H1 (cell line): ENCODE data around the gene CRISPLD2. TPM values are rescaled to one million over a fixed set of nuclear protein-coding genes. Genes with fewer than 3 reads are reported as not detected.

Source experiments
- CTCF ChIA-PET: fragments of 300-600 bp; sonication (Branson Sonifier 250); formaldehyde crosslinking; loops from one replicate; lab custom pipeline; 2021; ENCODE audit not compliant: partially characterized antibody; lab: Charles Lee
- POLR2A ChIA-PET: fragments of 300-600 bp; sonication (Branson Sonifier 250); formaldehyde crosslinking; loops from one replicate; lab custom pipeline; 2021; ENCODE audit warnings: inconsistent platforms; ENCODE audit not compliant: partially characterized antibody; lab: Charles Lee
- DNase-seq, 2 experiments: peaks; one replicate each; pipeline versions ENCODE4 v3.0.0 to v3.0.0-alpha.2; 2010 to 2022; ENCODE audit warnings: low spot score in 2 of 2, low read depth in 1 of 2, mixed read lengths in 1 of 2
- FAIRE-seq: peaks from 2 replicates; lab custom pipeline; 2011; peaks lifted over from hg19 to GRCh38; lab: Jason Lieb, UNC
- H2AFZ ChIP-seq: 2 replicates; pipeline ENCODE4 v1.8.1; 2012; ENCODE audit warnings: low read length, inconsistent platforms
- H2AK5ac ChIP-seq: 2 replicates; pipeline ENCODE4 v1.6.1; 2013; ENCODE audit warnings: low read depth, low read length
- H2BK120ac ChIP-seq: replicated peaks from 2 replicates; pipeline ENCODE3; 2013; ENCODE audit warnings: low read depth, low read length, inconsistent platforms
- H2BK12ac ChIP-seq: 2 replicates; pipeline ENCODE4 v1.6.1; 2013; ENCODE audit warnings: low read depth, low read length
- H2BK15ac ChIP-seq: 2 replicates; pipeline ENCODE4 v1.6.1; 2013; ENCODE audit warnings: low read length
- H2BK20ac ChIP-seq: 2 replicates; pipeline ENCODE4 v1.6.1; 2013; ENCODE audit warnings: low read length
- H2BK5ac ChIP-seq: 2 replicates; pipeline ENCODE4 v1.6.1; 2013; ENCODE audit warnings: low read depth, low read length
- H3K14ac ChIP-seq: 2 replicates; pipeline ENCODE4 v1.6.1; 2013; ENCODE audit warnings: inconsistent platforms; ENCODE audit not compliant: insufficient read length
- H3K18ac ChIP-seq: 2 replicates; pipeline ENCODE4 v1.6.1; 2013; ENCODE audit warnings: low read length; ENCODE audit errors: extremely low read depth
- H3K23ac ChIP-seq: 2 replicates; pipeline ENCODE4 v1.6.1; 2013; ENCODE audit warnings: inconsistent platforms; ENCODE audit not compliant: insufficient read length
- H3K23me2 ChIP-seq: 2 replicates; pipeline ENCODE4 v1.6.1; 2013; ENCODE audit warnings: low read depth, low read length
- H3K27ac ChIP-seq: 2 replicates; pipeline ENCODE4 v1.6.1; 2011; ENCODE audit warnings: low read depth, low read length, inconsistent platforms
- H3K27me3 ChIP-seq, 4 experiments: replicated peaks in 1 of 4; 1 replicate in 1 of 4; 2 replicates in 3 of 4; pipeline versions ENCODE4 v1.6.1 to v1.8.1; 2011 to 2013; ENCODE audit warnings: low read length in 3 of 4, mild to moderate bottlenecking in 3 of 4, inconsistent platforms in 2 of 4, mixed read lengths in 2 of 4, moderate library complexity in 1 of 4; ENCODE audit not compliant: control insufficient read depth in 3 of 4, insufficient read depth in 3 of 4; ENCODE audit errors: extremely low read depth in 1 of 4
- H3K36me3 ChIP-seq, 4 experiments: 2 replicates each; pipeline versions ENCODE4 v1.6.1 to v1.8.1; 2011 to 2013; ENCODE audit warnings: mild to moderate bottlenecking in 4 of 4, low read length in 3 of 4, moderate library complexity in 2 of 4, control low read depth in 1 of 4, inconsistent platforms in 1 of 4; ENCODE audit not compliant: insufficient read depth in 4 of 4, control insufficient read depth in 2 of 4
- H3K4ac ChIP-seq: replicated peaks from 2 replicates; pipeline ENCODE3; 2013; ENCODE audit warnings: low read length, low read depth, mixed read lengths, inconsistent platforms; ENCODE audit not compliant: insufficient read length
- H3K4me1 ChIP-seq, 4 experiments: replicated peaks in 1 of 4; 1 replicate in 1 of 4; 2 replicates in 3 of 4; pipeline versions ENCODE4 v1.6.1 to v1.8.1; 2011 to 2013; ENCODE audit warnings: low read length in 3 of 4, inconsistent platforms in 2 of 4, mixed read lengths in 1 of 4; ENCODE audit not compliant: insufficient read depth in 4 of 4, control insufficient read depth in 3 of 4
- H3K4me2 ChIP-seq, 2 experiments: 2 replicates each; pipeline versions ENCODE4 v1.6.1 to v1.8.1; 2011 to 2013; ENCODE audit warnings: low read depth in 2 of 2, low read length in 2 of 2, control low read depth in 1 of 2, inconsistent platforms in 1 of 2, mild to moderate bottlenecking in 1 of 2; ENCODE audit not compliant: insufficient read depth in 1 of 2
- H3K4me3 ChIP-seq, 4 experiments: fragments of 200-600, 300-600 bp in 1 of 4; sonication (generic), shearing (Covaris generic), sonication (Bioruptor Twin) in 1 of 4; 2 replicates each; pipeline versions ENCODE4 v1.5.1 to v1.8.1; 2011 to 2016; ENCODE audit warnings: low read length in 4 of 4, low read depth in 3 of 4, control low read depth in 2 of 4, inconsistent platforms in 2 of 4, mild to moderate bottlenecking in 2 of 4, mixed read lengths in 1 of 4, moderate library complexity in 1 of 4; ENCODE audit not compliant: insufficient read depth in 2 of 4; ENCODE audit errors: extremely low read depth in 1 of 4
- H3K56ac ChIP-seq: replicated peaks from 2 replicates; pipeline ENCODE3; 2013; ENCODE audit warnings: low read depth, mild to moderate bottlenecking, mixed read lengths, low read length, inconsistent platforms; ENCODE audit not compliant: insufficient read length
- H3K79me1 ChIP-seq: 2 replicates; pipeline ENCODE4 v1.6.1; 2013; ENCODE audit warnings: low read depth, low read length, control low read depth
- H3K79me2 ChIP-seq, 2 experiments: 2 replicates each; pipeline versions ENCODE4 v1.6.1 to v1.8.1; 2012 to 2013; ENCODE audit warnings: low read length in 2 of 2, mild to moderate bottlenecking in 2 of 2, inconsistent platforms in 1 of 2; ENCODE audit not compliant: insufficient read depth in 2 of 2, control insufficient read depth in 1 of 2
- H3K9ac ChIP-seq, 4 experiments: replicated peaks in 1 of 4; 1 replicate in 1 of 4; 2 replicates in 3 of 4; pipeline versions ENCODE4 v1.6.1 to v1.8.1; 2011 to 2013; ENCODE audit warnings: low read depth in 3 of 4, low read length in 3 of 4, control low read depth in 2 of 4, mild to moderate bottlenecking in 2 of 4, moderate library complexity in 2 of 4, inconsistent platforms in 1 of 4; ENCODE audit errors: extremely low read depth in 1 of 4
- H3K9me3 ChIP-seq, 2 experiments: 2 replicates each; pipeline versions ENCODE4 v1.6.1 to v1.8.1; 2012 to 2013; ENCODE audit warnings: mild to moderate bottlenecking in 2 of 2, moderate library complexity in 2 of 2, control low read depth in 1 of 2, inconsistent platforms in 1 of 2, low read depth in 1 of 2, low read length in 1 of 2, mixed read lengths in 1 of 2; ENCODE audit not compliant: insufficient read depth in 2 of 2
- H4K20me1 ChIP-seq, 2 experiments: replicated peaks in 1 of 2; 2 replicates each; pipeline versions ENCODE3 to v1.8.1; 2011 to 2013; ENCODE audit warnings: inconsistent platforms in 2 of 2, low read length in 2 of 2, mild to moderate bottlenecking in 1 of 2; ENCODE audit not compliant: insufficient read depth in 2 of 2, control insufficient read depth in 1 of 2
- H4K5ac ChIP-seq: 2 replicates; pipeline ENCODE4 v1.6.1; 2013; ENCODE audit warnings: low read length, low read depth, mixed read lengths, inconsistent platforms; ENCODE audit not compliant: insufficient read length
- H4K8ac ChIP-seq: 2 replicates; pipeline ENCODE4 v1.8.0; 2013; ENCODE audit warnings: mild to moderate bottlenecking, moderate library complexity, low read length, inconsistent platforms; ENCODE audit not compliant: insufficient read depth; ENCODE audit errors: extremely low read depth
- H4K91ac ChIP-seq: replicated peaks from 2 replicates; pipeline ENCODE3; 2013; ENCODE audit warnings: low read length, mixed read lengths, inconsistent platforms; ENCODE audit not compliant: insufficient read length
- ATF2 ChIP-seq: IDR thresholded peaks from 2 replicates; pipeline ENCODE4 v1.6.1; 2012; ENCODE audit warnings: low read length, inconsistent platforms
- MAX ChIP-seq: IDR thresholded peaks from 2 replicates; pipeline ENCODE4 v1.6.1; 2012; ENCODE audit warnings: inconsistent platforms
- NRF1 ChIP-seq: IDR thresholded peaks from 2 replicates; pipeline ENCODE4 v1.6.1; 2011; ENCODE audit warnings: mild to moderate bottlenecking, low read depth, low read length, improper control_type of control experiment
- POLR2A ChIP-seq, 2 experiments: IDR thresholded peaks; 1 replicate in 1 of 2; 2 replicates in 1 of 2; pipeline ENCODE4 v1.6.1; 2011; ENCODE audit warnings: low read depth in 2 of 2, low read length in 2 of 2, mild to moderate bottlenecking in 2 of 2; ENCODE audit errors: control extremely low read depth in 1 of 2
- POLR2AphosphoS5 ChIP-seq: IDR thresholded peaks from 2 replicates; pipeline ENCODE4 v1.6.1; 2011; ENCODE audit warnings: low read depth, low read length
- RAD21 ChIP-seq, 2 experiments: IDR thresholded peaks in 1 of 2; conservative IDR thresholded peaks in 1 of 2; 2 replicates each; pipeline ENCODE4 v1.6.1; 2011; ENCODE audit warnings: low read depth in 2 of 2, low read length in 2 of 2, improper control_type of control experiment in 1 of 2, inconsistent platforms in 1 of 2, mild to moderate bottlenecking in 1 of 2, moderate library complexity in 1 of 2
- RNF2 ChIP-seq: fragments of 200-900, 300-1000 bp; sonication (generic); IDR thresholded peaks from 2 replicates; pipeline ENCODE4 v1.7.1; 2016; ENCODE audit warnings: borderline replicate concordance, low read depth, mild to moderate bottlenecking, antibody characterized with exemption, low read length; ENCODE audit not compliant: poor library complexity, severe bottlenecking; ENCODE audit errors: missing control alignments
- SAP30 ChIP-seq: fragments of 300-600 bp; sonication (generic); IDR thresholded peaks from 2 replicates; pipeline ENCODE4 v1.7.1; 2012; ENCODE audit warnings: low read length, moderate library complexity, mild to moderate bottlenecking, inconsistent platforms; ENCODE audit not compliant: insufficient read depth, insufficient replicate concordance
- SUZ12 ChIP-seq: fragments of 200-600 bp; sonication (generic); IDR thresholded peaks from 2 replicates; pipeline ENCODE4 v1.6.1; 2012; ENCODE audit warnings: mild to moderate bottlenecking, inconsistent platforms, low read length, moderate library complexity, mixed read lengths
- TCF12 ChIP-seq: IDR thresholded peaks from 2 replicates; pipeline ENCODE4 v1.6.1; 2011; ENCODE audit warnings: low read depth, mild to moderate bottlenecking, low read length
- YY1 ChIP-seq: IDR thresholded peaks from 2 replicates; pipeline ENCODE4 v1.6.1; 2011; ENCODE audit warnings: low read depth, mild to moderate bottlenecking, low read length
- WGBS, 2 experiments: shearing (Covaris generic) in 1 of 2; methylation state at CpG; one replicate each; pipeline versions ENCODE4 v1.1.6 to v1.1.7; 2013 to 2015; ENCODE audit warnings: low lambda C conversion rate in 2 of 2, mixed read lengths in 2 of 2, inconsistent platforms in 1 of 2, low coverage in 1 of 2, missing lambda C conversion rate in 1 of 2; ENCODE audit not compliant: insufficient replicate concordance in 2 of 2, insufficient coverage in 1 of 2, insufficient read length in 1 of 2; ENCODE audit errors: extremely low coverage in 1 of 2, missing lambda C conversion rate in 1 of 2; 5-methylcytosine and 5-hydroxymethylcytosine counted together
- polyA plus RNA-seq, 7 experiments: library from polyadenylated mRNA; depleted of rRNA in 3 of 7; stranded (reverse) in 5 of 7; unstranded in 2 of 7; fragments of >200 nt in 5 of 7; fragments of 200-250 nt in 2 of 7; gene quantifications; 1 replicate in 5 of 7; 2 replicates in 1 of 7; 4 replicates in 1 of 7; pipeline versions ENCODE4 v1.2.1 to v1.2.3, GENCODE V29; 2011 to 2013; ENCODE audit warnings: missing spikeins in 2 of 7, mixed read lengths in 2 of 7
- total RNA-seq: library from RNA; stranded (reverse); fragmentation: NEBNext Ultra II Directional; extraction: Animal tissue kit (Norgen Biotek cat#: 25700); gene quantifications from 2 replicates; pipeline ENCODE4 v1.2.1, GENCODE V29; 2021

CRISPLD2 gene
- total and polyA plus RNA-seq, 2 of the 8 experiments (the other 6 are each of a cell fraction or from before 2014, with no cell fraction given) = 2.7 to 5.1 TPM

- no peaks in the 10 kb centered on the region for H3K27me3 ChIP-seq
- H3K4me3 ChIP-seq = no peak overlapping the region
- no peak overlapping the region for H2BK15ac ChIP-seq
- FAIRE-seq (no peak), DNase-seq (no peak)
- H3K14ac ChIP-seq = no peak overlapping the region
- no peak overlapping the region for H4K91ac ChIP-seq
- no peak overlapping the region for H2BK20ac ChIP-seq
- no peak overlapping the region for H3K27ac ChIP-seq
- H4K8ac ChIP-seq = no peak overlapping the region; the same call in 1 of the 2 replicates
- H3K4me1 ChIP-seq = peaks cover 7 to 22% (median 13%) of the 10 kb centered on the region in 4 experiments
- peak overlapping the region; percentile 84 for H2AFZ ChIP-seq
- H4K20me1 ChIP-seq = no peaks in the 10 kb centered on the region
- CTCF ChIA-PET = interaction anchor here (0.9 to 3.8 kb wide), 9 partner anchors 8 to 213 kb away, joined by 3 to 15 read pairs (median 4); no protein-coding TSS in a partner anchor
- 77% methylated on average over 9 of the region's 9 CpGs; no CpG with 5 or more reads in 1 of the 2 experiments for WGBS, 2 experiments
- H2BK120ac ChIP-seq = no peak overlapping the region
- H2BK12ac ChIP-seq = 0 out of 2 replicates have a peak overlapping the region, but pooled peaks have one; percentile 2
- H2BK5ac ChIP-seq = peak overlapping the region; percentile 67; the same call in 1 of the 2 replicates
- no peaks in the 10 kb centered on the region for H3K9me3 ChIP-seq
- H2AK5ac ChIP-seq = no peak overlapping the region
- H3K9ac ChIP-seq = no peak overlapping the region
- H3K23me2 ChIP-seq = no peaks in the 10 kb centered on the region
- H3K56ac ChIP-seq = no peak overlapping the region
- POLR2A ChIA-PET = no interaction called here
- no peaks in the 10 kb centered on the region for H3K36me3 ChIP-seq
- H3K23ac ChIP-seq = no peak overlapping the region
- peak overlapping the region; percentile 17 to 46; a peak in 2 of 4 replicates for H3K4me2 ChIP-seq
- H3K79me1 ChIP-seq = no peaks in the 10 kb centered on the region
- no peaks in the 10 kb centered on the region for H3K79me2 ChIP-seq
- no peak overlapping the region for H3K4ac ChIP-seq
- no peak overlapping the region for H4K5ac ChIP-seq
- H3K18ac ChIP-seq = no peak overlapping the region
- TF ChIP-seq TCF12 (no peak), SAP30 (no peak), ATF2 (no peak), RAD21 (IDR thresholded peaks at IDR 0.05 in 1 of 2, conservative IDR thresholded peaks at IDR 0.05 in 1 of 2; ENCODE audit: low read depth in 2 of 2, low read length in 2 of 2) (no peak), POLR2AphosphoS5 (no peak), NRF1 (no peak), YY1 (no peak), POLR2A (IDR thresholded peaks at IDR 0.05; ENCODE audit: control extremely low read depth in 1 of 2, low read depth in 2 of 2, low read length in 2 of 2) (no peak), SUZ12 (no peak), RNF2 (no peak), MAX (no peak)
Measured at GRCh38 chr16:84885342-84885910, 65.6 kb downstream of the CRISPLD2 start.
